Measurements from ENCODE around the gene HHIP. TPM values are rescaled to one million over a fixed set of nuclear protein-coding genes. Genes with fewer than 3 reads are reported as not detected.

The HHIP gene
- polyA plus RNA-seq, 2 donors: not detected

DNA sequence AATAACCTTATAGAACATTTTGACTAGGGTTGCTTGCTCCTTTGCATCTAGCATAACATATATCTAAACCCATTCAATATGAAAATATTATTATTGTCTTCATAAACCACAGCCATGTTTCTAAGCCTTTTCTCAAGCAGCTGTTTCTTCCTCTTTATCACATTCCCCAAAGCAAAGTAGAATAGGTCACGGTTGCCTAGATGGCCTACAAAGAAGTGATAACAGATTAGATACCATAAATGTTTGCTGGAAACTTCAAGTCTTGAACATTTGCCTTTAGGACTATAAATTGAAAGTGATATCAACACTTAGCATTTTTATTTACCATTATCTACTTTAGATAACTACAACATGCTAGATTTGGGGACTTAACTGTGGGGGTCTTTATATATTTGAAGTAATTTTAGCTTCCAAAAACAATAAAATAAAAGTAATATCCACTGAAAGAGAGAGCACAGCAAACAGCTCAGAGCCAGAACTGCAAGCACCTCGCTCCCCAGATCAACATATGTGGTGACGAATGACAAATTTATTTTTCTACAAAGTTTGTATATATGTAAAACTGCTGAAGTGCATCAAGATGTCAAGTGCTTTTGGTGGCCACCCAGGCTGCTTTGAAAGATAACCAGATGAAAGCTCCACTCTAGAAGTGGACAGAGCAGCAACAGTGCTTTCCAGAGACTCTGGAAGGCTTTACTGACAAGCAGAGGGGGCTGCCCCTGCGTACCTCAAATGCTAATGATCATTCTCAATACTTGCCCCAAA, 8.0 kb downstream of the HHIP start:
- Histone ChIP-seq H3K27me3 (ENCODE audit: control insufficient read depth in 1 of 2, insufficient read depth in 2 of 2, low read length in 2 of 2) (no peaks in the 10 kb centered on the region), H3K4me1 (ENCODE audit: control insufficient read depth in 2 of 2, insufficient read depth in 2 of 2, low read length in 1 of 2) (no peaks in the 10 kb centered on the region), H3K36me3 (ENCODE audit: control insufficient read depth in 2 of 2, insufficient read depth in 2 of 2, low read length in 1 of 2) (no peaks in the 10 kb centered on the region), H3K4me3 (ENCODE audit: low read depth in 1 of 2, low read length in 2 of 2) (no peak overlapping the region), H3K27ac (ENCODE audit: low read depth in 2 of 2, low read length in 1 of 2) (no peak overlapping the region), H3K9me3 (ENCODE audit: control insufficient read depth in 2 of 2, insufficient read depth in 1 of 2, low read depth in 1 of 2, low read length in 1 of 2) (no peaks in the 10 kb centered on the region)
- WGBS, 2 donors: 77 to 82% methylated on average over 4 of the region's 4 CpGs

DNA sequence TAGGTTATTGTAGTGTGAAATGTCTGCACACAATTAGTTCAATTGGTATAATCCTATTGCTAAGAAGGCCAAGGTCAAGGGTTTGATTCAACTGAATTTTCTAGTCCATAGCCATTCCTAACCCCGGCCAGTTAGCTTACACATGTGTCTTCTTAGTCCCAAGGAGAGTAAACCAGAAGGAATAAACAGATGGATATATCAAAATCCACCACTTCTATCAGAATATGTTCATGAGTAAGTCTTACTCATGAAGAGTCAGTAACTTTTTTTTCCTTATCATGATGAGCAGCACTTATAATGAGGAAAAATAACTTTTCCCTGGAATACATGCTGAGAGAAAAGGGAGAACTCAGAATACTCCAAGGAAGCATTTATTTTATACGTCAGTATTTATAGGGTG, 9.5 kb downstream of the HHIP start:
- 89 to 94% methylated on average over 2 of the region's 2 CpGs for WGBS, 2 donors
- Histone ChIP-seq H3K27me3 (ENCODE audit: control insufficient read depth in 1 of 2, insufficient read depth in 2 of 2, low read length in 2 of 2) (no peaks in the 10 kb centered on the region), H3K4me1 (ENCODE audit: control insufficient read depth in 2 of 2, insufficient read depth in 2 of 2, low read length in 1 of 2) (no peaks in the 10 kb centered on the region), H3K9me3 (ENCODE audit: control insufficient read depth in 2 of 2, insufficient read depth in 1 of 2, low read depth in 1 of 2, low read length in 1 of 2) (no peaks in the 10 kb centered on the region), H3K4me3 (ENCODE audit: low read depth in 1 of 2, low read length in 2 of 2) (no peak overlapping the region), H3K36me3 (ENCODE audit: control insufficient read depth in 2 of 2, insufficient read depth in 2 of 2, low read length in 1 of 2) (no peaks in the 10 kb centered on the region), H3K27ac (ENCODE audit: low read depth in 2 of 2, low read length in 1 of 2) (no peak overlapping the region)

DNA sequence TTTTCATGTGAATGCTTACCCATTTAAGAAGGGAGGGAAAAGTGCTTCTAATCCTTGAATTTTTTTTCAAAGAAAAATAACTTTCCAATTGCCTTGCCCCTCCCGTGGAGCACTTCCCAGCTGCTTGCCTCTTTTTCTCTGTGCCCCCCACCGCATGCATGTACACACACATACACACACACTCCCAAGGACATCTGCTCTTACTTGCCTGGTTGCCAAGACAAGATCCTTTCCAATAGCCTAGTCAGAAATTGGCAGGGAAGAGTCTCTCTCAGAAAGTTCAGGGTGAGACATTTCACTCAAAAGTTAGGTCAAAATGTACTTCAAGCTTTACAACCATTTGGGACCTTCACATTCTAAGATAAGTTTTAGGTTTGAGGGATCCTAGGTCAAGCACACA, 10.9 kb downstream of the HHIP start:
- Histone ChIP-seq H3K4me3 (ENCODE audit: low read depth in 1 of 2, low read length in 2 of 2) (no peak overlapping the region), H3K27me3 (ENCODE audit: control insufficient read depth in 1 of 2, insufficient read depth in 2 of 2, low read length in 2 of 2) (no peaks in the 10 kb centered on the region), H3K9me3 (ENCODE audit: control insufficient read depth in 2 of 2, insufficient read depth in 1 of 2, low read depth in 1 of 2, low read length in 1 of 2) (no peaks in the 10 kb centered on the region), H3K36me3 (ENCODE audit: control insufficient read depth in 2 of 2, insufficient read depth in 2 of 2, low read length in 1 of 2) (no peaks in the 10 kb centered on the region), H3K27ac (ENCODE audit: low read depth in 2 of 2, low read length in 1 of 2) (no peak overlapping the region), H3K4me1 (ENCODE audit: control insufficient read depth in 2 of 2, insufficient read depth in 2 of 2, low read length in 1 of 2) (no peaks in the 10 kb centered on the region)
- WGBS, 2 donors: 24 to 27% methylated on average over 2 of the region's 2 CpGs

DNA sequence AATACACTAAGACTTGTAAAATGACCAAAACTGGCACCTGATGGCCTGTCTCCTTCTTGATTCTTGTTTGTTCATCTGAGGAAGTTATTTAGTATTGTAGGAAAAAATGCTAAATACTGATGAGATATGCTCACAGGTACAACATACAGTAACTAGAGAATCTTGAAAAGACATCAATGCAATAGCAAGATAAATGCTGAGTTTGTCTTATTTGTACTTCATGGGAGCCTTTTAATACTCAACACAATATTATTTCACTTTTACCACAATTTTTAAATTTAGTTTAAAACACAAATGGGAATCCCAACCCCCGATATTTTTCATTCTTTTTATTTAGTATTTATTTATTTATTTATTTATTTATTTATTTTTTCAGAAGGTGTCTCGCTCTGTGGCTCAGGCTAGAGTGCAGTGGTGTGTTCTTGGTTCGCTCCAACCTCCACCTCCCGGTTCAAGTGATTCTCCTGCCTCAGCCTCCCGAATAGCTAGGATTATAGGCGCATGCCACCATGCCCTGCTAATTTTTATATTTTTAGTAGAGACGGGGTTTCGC, 12.1 kb downstream of the HHIP start:
- no peaks in the 10 kb centered on the region for H3K27me3 ChIP-seq (ENCODE audit: control insufficient read depth in 1 of 2, insufficient read depth in 2 of 2, low read length in 2 of 2)
- H3K4me3 ChIP-seq (ENCODE audit: low read depth in 1 of 2, low read length in 2 of 2): no peak overlapping the region
- no peaks in the 10 kb centered on the region for H3K9me3 ChIP-seq (ENCODE audit: control insufficient read depth in 2 of 2, insufficient read depth in 1 of 2, low read depth in 1 of 2, low read length in 1 of 2)
- no peaks in the 10 kb centered on the region for H3K36me3 ChIP-seq (ENCODE audit: control insufficient read depth in 2 of 2, insufficient read depth in 2 of 2, low read length in 1 of 2)
- no peak overlapping the region for H3K27ac ChIP-seq (ENCODE audit: low read depth in 2 of 2, low read length in 1 of 2)
- WGBS, 2 donors: 92 to 95% methylated on average over 8 of the region's 8 CpGs
- no peaks in the 10 kb centered on the region for H3K4me1 ChIP-seq (ENCODE audit: control insufficient read depth in 2 of 2, insufficient read depth in 2 of 2, low read length in 1 of 2)

DNA sequence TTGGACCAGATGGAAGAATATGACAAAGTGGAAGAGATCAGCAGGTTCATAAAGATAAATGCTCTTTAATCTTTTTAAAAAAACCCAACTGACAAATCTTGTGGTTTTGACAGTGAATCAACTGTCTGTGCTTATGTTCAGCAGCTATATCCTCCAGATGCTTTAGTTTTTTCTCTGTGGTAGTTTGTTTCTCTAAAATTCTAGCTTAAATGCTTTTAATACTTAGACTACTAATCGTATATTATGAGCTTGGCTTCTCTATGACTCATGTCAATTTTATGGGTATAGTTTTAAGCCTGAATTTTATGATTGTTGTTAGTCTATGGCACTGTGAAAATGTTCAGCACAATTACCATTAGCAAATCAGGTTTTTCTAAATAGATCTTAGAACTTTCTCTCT, 12.9 kb downstream of the HHIP start:
- Histone ChIP-seq H3K9me3 (ENCODE audit: control insufficient read depth in 2 of 2, insufficient read depth in 1 of 2, low read depth in 1 of 2, low read length in 1 of 2) (peaks cover 0 to 1% of the 10 kb centered on the region in 2 donors), H3K27ac (ENCODE audit: low read depth in 2 of 2, low read length in 1 of 2) (no peak overlapping the region), H3K36me3 (ENCODE audit: control insufficient read depth in 2 of 2, insufficient read depth in 2 of 2, low read length in 1 of 2) (no peaks in the 10 kb centered on the region), H3K4me3 (ENCODE audit: low read depth in 1 of 2, low read length in 2 of 2) (no peak overlapping the region), H3K27me3 (ENCODE audit: control insufficient read depth in 1 of 2, insufficient read depth in 2 of 2, low read length in 2 of 2) (no peaks in the 10 kb centered on the region), H3K4me1 (ENCODE audit: control insufficient read depth in 2 of 2, insufficient read depth in 2 of 2, low read length in 1 of 2) (no peaks in the 10 kb centered on the region)
- 34 to 39% methylated on average over 1 of the region's 1 CpG for WGBS, 2 donors

DNA sequence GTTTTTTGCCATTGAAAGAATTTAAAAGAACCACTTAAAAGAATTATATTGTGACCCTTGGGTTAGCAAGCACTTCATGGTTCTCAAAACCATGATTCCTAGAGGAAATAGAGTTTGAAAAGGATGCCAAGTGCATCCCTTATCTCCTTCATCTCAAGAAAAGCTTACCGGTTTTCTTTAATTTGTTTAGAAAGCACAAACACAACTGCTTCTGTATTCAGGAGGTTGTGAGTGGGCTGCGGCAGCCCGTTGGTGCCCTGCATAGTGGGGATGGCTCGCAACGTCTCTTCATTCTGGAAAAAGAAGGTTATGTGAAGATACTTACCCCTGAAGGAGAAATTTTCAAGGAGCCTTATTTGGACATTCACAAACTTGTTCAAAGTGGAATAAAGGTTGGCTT, 13.5 kb downstream of the HHIP start:
- H3K27me3 ChIP-seq (ENCODE audit: control insufficient read depth in 1 of 2, insufficient read depth in 2 of 2, low read length in 2 of 2): no peaks in the 10 kb centered on the region
- H3K4me1 ChIP-seq (ENCODE audit: control insufficient read depth in 2 of 2, insufficient read depth in 2 of 2, low read length in 1 of 2): no peaks in the 10 kb centered on the region
- H3K27ac ChIP-seq (ENCODE audit: low read depth in 2 of 2, low read length in 1 of 2): no peak overlapping the region
- no peak overlapping the region for H3K4me3 ChIP-seq (ENCODE audit: low read depth in 1 of 2, low read length in 2 of 2)
- H3K9me3 ChIP-seq (ENCODE audit: control insufficient read depth in 2 of 2, insufficient read depth in 1 of 2, low read depth in 1 of 2, low read length in 1 of 2): peaks cover 0 to 4% of the 10 kb centered on the region in 2 donors
- H3K36me3 ChIP-seq (ENCODE audit: control insufficient read depth in 2 of 2, insufficient read depth in 2 of 2, low read length in 1 of 2): no peaks in the 10 kb centered on the region
- 69 to 70% methylated on average over 5 of the region's 5 CpGs for WGBS, 2 donors

DNA sequence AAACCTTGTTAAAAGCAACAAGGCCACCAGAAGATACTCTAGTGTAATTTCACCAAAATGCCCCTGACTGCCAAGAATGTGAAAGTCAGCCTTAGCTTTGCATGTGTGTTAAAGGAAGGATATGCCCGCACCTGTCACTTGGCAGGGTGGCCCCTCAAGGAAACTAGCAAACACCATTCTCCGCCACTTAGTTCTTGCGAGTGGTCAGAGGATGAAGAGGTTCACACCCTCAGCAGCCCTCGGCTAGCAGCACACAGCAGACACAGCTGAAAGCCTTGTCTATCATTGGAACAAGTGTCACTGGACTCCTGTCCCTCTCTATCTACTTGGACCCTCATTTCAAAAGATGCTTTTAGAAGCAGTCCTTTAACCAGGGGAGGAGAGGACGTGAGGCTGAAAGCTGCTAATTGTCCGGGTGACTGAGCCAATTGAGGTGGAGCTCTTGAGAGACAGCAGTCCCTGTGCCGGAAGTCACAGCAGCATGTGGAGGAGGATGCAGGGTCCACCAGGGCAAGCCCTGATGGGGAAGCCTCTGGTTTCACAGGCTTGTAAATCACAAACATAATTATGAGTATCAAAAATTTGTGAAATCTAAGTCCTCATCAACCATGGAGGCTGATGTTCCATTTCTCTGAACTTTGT, 18.0 kb downstream of the HHIP start:
- H3K4me3 ChIP-seq (ENCODE audit: low read depth in 1 of 2, low read length in 2 of 2): no peak overlapping the region
- H3K27ac ChIP-seq (ENCODE audit: low read depth in 2 of 2, low read length in 1 of 2): no peak overlapping the region
- no peaks in the 10 kb centered on the region for H3K27me3 ChIP-seq (ENCODE audit: control insufficient read depth in 1 of 2, insufficient read depth in 2 of 2, low read length in 2 of 2)
- H3K36me3 ChIP-seq (ENCODE audit: control insufficient read depth in 2 of 2, insufficient read depth in 2 of 2, low read length in 1 of 2): no peaks in the 10 kb centered on the region
- no peaks in the 10 kb centered on the region for H3K4me1 ChIP-seq (ENCODE audit: control insufficient read depth in 2 of 2, insufficient read depth in 2 of 2, low read length in 1 of 2)
- peaks cover 0 to 4% of the 10 kb centered on the region in 2 donors for H3K9me3 ChIP-seq (ENCODE audit: control insufficient read depth in 2 of 2, insufficient read depth in 1 of 2, low read depth in 1 of 2, low read length in 1 of 2)
- 69 to 72% methylated on average over 7 of the region's 7 CpGs for WGBS, 2 donors

DNA sequence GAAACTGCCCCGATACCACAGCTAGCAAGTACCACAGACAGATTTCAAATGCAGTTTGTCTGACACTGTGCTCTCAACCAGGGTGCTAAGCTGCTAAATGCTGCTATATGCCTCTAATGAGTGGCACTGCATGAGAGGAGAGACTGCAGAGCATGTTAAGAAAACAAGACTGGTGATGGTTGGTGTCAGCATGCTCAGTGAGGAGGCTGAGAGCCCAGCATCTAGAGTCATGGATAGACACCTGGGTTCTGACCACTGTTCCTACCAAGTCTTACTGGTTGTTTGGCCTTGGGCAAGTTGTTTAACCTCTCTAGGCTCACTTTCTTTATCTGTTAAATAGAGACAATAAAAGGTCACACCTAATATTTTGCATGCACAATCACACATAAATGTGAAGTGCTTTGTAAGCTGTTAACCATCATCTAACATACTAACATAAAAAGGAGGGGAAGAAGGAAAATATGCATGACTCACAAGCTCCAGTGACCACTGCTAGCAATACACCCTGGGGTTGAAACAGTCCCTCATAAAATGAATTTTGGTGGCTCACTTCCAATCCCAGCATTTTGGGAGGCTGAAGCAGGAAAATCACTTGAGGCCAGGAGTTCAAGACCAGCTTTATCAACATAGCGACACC, 20.7 kb downstream of the HHIP start:
- Histone ChIP-seq H3K27ac (ENCODE audit: low read depth in 2 of 2, low read length in 1 of 2) (no peak overlapping the region), H3K4me1 (ENCODE audit: control insufficient read depth in 2 of 2, insufficient read depth in 2 of 2, low read length in 1 of 2) (no peaks in the 10 kb centered on the region), H3K36me3 (ENCODE audit: control insufficient read depth in 2 of 2, insufficient read depth in 2 of 2, low read length in 1 of 2) (no peaks in the 10 kb centered on the region), H3K9me3 (ENCODE audit: control insufficient read depth in 2 of 2, insufficient read depth in 1 of 2, low read depth in 1 of 2, low read length in 1 of 2) (peaks cover 0 to 4% of the 10 kb centered on the region in 2 donors), H3K27me3 (ENCODE audit: control insufficient read depth in 1 of 2, insufficient read depth in 2 of 2, low read length in 2 of 2) (no peaks in the 10 kb centered on the region), H3K4me3 (ENCODE audit: low read depth in 1 of 2, low read length in 2 of 2) (no peak overlapping the region)
- WGBS, 2 donors: 91 to 98% methylated on average over 2 of the region's 2 CpGs

DNA sequence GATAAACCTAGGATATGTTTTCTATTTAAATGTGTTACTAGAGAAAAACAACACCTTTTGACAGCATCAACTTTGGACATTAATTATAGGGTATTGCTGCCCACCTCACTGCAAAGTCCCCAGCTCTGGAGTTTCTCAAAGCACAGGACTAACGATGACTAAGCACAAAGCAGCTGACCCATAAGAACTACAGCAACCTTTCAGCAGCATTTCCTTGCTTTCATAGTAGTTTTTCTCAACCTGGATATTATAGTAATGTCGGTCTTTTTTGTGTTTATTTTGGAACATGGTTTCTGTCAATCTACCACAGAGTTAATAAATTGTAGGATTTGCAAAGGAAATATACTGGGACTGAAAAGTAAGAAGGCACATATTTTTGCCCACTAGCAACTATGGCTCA, 21.5 kb downstream of the HHIP start:
- H3K27me3 ChIP-seq (ENCODE audit: control insufficient read depth in 1 of 2, insufficient read depth in 2 of 2, low read length in 2 of 2): no peaks in the 10 kb centered on the region
- H3K9me3 ChIP-seq (ENCODE audit: control insufficient read depth in 2 of 2, insufficient read depth in 1 of 2, low read depth in 1 of 2, low read length in 1 of 2): peaks cover 0 to 4% of the 10 kb centered on the region in 2 donors
- 69 to 71% methylated on average over 2 of the region's 2 CpGs for WGBS, 2 donors
- no peak overlapping the region for H3K27ac ChIP-seq (ENCODE audit: low read depth in 2 of 2, low read length in 1 of 2)
- no peaks in the 10 kb centered on the region for H3K4me1 ChIP-seq (ENCODE audit: control insufficient read depth in 2 of 2, insufficient read depth in 2 of 2, low read length in 1 of 2)
- H3K4me3 ChIP-seq (ENCODE audit: low read depth in 1 of 2, low read length in 2 of 2): no peak overlapping the region
- no peaks in the 10 kb centered on the region for H3K36me3 ChIP-seq (ENCODE audit: control insufficient read depth in 2 of 2, insufficient read depth in 2 of 2, low read length in 1 of 2)
